Fibroblast of peridontal ligament (primary cell): Measurements from ENCODE around the gene CAVIN1.
A peak's percentile ranks its signal among the peaks of the same experiment; 100 is the strongest.
"Not testable (repeated sequence)": the region's sequence is repeated elsewhere in the genome, so short reads cannot be mapped to it uniquely, and the experiment has no call there.

Experiments used
- DNase-seq: peaks from one replicate; pipeline ENCODE4 v3.0.0-alpha.2; 2010; ENCODE audit errors: extremely low read depth

CAVIN1 gene

DNA sequence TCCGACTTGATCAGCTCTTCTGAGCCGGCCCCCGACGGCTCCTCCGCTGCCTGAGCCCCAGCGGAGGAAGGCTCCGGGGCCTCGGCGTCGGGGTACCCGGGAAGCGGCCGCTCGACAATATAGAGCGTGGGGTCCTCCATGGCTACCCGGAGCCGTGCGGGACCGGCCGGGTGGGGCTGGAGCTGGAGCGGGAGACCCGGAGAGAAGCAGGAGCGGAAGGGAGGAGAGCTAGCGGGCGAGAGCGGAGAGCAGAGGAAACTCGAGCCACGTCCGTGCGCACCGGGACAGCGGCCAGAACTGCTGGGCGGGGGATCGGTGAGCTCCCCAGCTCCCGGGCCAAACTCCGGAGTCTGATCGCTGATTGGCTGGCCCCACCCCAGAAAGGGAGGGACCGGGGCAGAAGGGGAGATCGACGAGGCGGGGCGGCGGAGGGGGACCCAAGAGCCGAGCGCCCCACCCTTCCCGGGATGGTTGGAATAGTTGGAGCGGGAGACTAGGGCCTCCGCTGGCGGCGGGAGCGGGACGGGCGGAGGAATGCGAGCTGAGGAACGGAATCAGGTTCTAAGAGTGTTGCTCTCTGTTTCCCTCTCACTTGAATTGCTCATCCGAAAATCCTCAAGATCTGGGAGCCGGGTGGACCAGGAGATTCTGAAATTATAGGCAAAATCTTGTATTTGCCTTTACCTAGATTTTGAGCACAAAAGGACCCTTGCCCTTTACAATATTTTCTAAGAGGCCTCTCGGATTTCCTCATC lies at the start of gene CAVIN1:
CAVIN1 (minus strand) TSS at position 299 of the 755 bp plus-strand sequence; CDS start at position 140, 159 bp downstream.
- DNase-seq: peak; percentile 98

GRCh38 chr17:42467889-42468288 lies 44.8 kb upstream of the CAVIN1 start:
- no peak for DNase-seq

- DNase-seq: no peak
Observed at GRCh38 chr17:42463976-42464400, 40.9 kb upstream of the CAVIN1 start.

DNA sequence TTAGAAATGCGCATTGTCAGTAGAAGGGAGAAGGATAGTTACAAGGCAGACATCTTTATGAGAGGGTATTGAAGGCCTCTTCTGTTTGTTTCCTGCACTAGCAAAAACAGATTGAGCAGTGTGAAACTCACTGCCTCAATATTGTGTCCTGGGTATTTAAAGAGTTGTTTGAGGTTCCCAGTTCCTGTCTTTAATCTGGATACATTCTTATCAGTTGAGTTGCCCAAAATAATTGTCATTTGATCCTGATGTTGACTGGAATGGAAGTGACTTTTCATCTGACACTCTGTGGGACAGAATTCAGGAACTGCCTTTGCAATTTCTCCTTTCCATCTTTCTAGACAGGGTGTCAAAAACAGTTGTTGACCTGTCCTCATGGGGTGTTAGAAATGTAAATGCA lies 37.3 kb upstream of the CAVIN1 start:
- no peak for DNase-seq

DNA sequence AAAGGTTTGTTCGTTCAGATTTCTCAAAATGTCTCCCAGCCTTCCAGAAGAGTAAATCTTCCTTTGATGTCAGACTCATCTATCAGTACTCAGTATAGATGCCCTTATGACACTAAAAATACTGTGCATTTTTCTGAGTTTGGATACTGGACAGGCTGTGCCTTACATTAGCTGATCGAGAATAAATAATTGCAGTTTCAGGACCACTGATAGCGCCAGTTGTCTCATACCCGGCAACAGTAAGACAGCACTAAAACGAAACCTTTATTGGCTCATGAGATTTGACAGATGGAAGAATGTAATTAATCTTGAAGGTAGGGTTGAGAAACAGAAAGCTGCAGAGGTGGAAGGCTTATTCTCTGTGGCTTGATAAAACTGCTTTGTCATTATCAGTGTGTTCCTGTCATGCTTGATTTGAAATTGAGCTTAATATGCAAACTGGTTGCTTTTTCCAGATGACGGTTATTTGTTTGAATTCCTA lies 36.8 kb upstream of the CAVIN1 start:
- peak; percentile 67 for DNase-seq

- peak; percentile 56 for DNase-seq
Observed at GRCh38 chr17:42459256-42459800, 36.3 kb upstream of the CAVIN1 start.

GRCh38 chr17:42458497-42459255 lies 35.6 kb upstream of the CAVIN1 start, which contains the start of gene ATP6V0A1:
ATP6V0A1 (plus strand) TSS chr17:42458878; CDS start chr17:42460895, 2,017 bp downstream.
- peak; percentile 76 for DNase-seq

GRCh38 chr17:42457107-42457792 lies 34.2 kb upstream of the CAVIN1 start:
- peak; percentile 43 for DNase-seq

GRCh38 chr17:42456223-42457106 lies 33.4 kb upstream of the CAVIN1 start:
- peak; percentile 89 for DNase-seq

DNA sequence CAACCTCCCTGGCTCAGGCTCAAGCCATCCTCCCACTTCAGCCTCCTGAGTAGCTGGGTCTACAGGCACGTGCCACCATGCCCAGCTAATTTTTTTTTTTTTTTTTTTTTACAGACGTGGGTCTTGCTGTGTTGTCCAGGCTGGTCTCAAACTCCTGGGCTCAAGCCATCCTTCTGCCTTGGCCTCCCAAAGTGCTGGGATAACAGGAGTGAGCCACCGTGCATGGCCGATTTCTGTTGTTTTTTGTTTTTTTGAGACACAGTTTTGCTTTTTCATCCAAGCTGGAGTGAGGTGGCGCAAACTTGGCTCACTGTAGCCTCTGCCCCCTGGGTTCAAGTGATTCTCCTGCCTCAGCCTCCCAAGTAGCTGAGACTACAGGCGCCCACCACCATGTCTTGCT lies 31.9 kb upstream of the CAVIN1 start:
- not testable (repeated sequence) for DNase-seq

- DNase-seq: no peak
Observed at GRCh38 chr17:42453439-42453838, 30.4 kb upstream of the CAVIN1 start.

DNA sequence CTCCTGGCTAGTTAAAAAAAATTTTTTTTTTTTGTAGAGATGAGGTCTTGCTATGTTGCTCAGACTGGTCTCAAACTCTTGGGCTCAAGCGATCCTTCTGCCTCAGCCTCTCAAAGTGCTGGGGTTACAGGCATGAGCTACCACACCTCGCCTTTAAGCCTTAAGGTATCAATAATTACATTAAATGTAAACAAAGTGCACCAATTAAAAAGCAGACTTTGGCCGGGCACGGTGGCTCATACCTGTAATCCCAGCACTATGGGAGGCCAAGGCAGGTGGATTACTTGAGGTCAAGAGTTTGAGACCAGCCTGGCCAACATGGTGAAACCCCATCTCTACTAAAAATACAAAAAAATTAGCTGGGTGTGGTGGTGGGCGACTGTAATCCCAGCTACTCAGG lies 28.2 kb upstream of the CAVIN1 start:
- not testable (repeated sequence) for DNase-seq

GRCh38 chr17:42449838-42450237 lies 26.8 kb upstream of the CAVIN1 start:
- peak; percentile 25 for DNase-seq

DNA sequence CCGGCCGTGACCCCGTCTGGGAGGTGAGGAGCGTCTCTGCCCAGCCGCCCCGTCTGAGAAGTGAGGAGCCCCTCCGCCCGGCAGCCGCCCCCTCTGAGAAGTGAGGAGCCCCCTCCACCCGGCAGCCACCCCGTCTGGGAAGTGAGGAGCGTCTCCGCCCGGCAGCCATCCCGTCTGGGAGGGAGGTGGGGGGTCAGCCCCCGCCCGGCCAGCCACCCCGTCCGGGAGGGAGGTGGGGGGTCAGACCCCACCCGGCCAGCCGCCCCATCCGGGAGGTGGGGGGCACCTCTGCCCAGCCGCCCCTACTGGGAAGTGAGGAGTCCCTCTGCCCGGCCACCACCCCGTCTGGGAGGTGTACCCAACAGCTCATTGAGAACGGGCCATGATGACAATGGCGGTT lies 26.1 kb upstream of the CAVIN1 start:
- not testable (repeated sequence) for DNase-seq

DNA sequence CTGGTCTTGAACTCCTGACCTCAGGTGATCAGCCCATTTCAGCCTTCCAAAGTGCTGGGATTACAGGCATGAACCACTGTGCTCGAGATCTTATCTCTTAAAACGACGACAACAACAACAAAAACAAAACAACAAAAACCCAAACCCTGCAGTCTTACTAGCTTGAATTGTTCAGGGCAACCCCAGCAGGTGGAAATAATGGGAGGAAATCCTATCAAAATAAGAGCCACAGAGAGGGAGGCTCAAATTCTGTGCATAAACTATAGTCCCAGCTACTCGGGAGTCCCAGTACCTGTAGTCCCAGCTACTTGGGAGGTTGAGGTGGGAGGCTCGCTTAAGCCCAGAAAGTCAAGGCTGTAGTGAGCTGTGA lies 19.1 kb upstream of the CAVIN1 start:
- DNase-seq: no peak

- DNase-seq: no peak
Observed at GRCh38 chr17:42441371-42442195, 18.5 kb upstream of the CAVIN1 start.

DNA sequence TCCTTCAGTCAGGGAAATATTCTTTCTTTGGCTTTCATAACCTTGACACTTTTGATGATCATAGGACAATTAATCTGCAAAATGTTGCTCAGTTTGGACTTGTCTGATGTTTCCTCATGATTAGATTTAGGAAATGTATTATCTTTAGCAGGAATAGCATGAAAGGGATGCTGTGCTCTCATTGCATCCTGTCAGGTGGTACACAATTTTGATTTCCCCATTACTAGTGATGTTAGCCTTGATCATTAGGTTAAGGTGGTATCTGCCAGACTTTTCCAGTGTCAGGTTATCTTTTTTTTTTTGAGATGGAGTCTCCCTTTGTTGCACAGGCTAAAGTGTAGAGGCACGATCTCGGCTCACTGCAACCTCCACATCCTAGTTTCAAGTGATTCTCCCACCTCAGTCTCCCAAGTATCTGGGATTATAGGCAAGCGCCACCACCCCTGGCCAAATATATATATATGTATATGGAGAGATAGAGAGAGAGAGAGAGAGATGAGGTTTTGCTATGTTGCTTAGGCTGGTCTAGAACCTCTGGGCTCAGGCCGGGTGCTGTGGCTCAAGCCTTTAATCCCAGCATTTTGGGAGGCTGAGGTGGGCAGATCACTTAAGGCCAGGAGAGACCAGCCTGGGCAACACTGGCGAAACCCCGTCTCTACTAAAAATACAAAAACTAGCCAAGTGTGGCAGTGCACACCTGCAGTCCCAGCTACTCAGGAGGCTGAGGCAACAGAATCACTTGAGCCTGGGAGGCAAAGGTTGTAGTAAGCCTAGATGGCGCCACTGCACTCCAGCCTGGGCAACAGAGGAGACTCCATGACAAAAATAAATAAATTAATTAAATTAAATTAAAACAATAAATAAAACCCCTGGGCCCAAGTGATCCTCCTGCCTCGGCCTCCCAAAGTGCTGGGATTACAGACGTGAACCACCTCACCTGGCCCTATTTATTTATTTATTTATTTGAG lies 15.8 kb upstream of the CAVIN1 start:
- DNase-seq: no peak

- peak; percentile 100 for DNase-seq
Observed at GRCh38 chr17:42436391-42436790, 13.3 kb upstream of the CAVIN1 start.

- peak; percentile 56 for DNase-seq
Observed at GRCh38 chr17:42431758-42432161, 8.7 kb upstream of the CAVIN1 start.
